ENCODE measurements around the gene SECTM1. TPM values are rescaled to one million over a fixed set of nuclear protein-coding genes. Genes with fewer than 3 reads are reported as not detected.

SECTM1 gene
- polyA plus RNA-seq, 1 experiment: 34.4 TPM

DNA sequence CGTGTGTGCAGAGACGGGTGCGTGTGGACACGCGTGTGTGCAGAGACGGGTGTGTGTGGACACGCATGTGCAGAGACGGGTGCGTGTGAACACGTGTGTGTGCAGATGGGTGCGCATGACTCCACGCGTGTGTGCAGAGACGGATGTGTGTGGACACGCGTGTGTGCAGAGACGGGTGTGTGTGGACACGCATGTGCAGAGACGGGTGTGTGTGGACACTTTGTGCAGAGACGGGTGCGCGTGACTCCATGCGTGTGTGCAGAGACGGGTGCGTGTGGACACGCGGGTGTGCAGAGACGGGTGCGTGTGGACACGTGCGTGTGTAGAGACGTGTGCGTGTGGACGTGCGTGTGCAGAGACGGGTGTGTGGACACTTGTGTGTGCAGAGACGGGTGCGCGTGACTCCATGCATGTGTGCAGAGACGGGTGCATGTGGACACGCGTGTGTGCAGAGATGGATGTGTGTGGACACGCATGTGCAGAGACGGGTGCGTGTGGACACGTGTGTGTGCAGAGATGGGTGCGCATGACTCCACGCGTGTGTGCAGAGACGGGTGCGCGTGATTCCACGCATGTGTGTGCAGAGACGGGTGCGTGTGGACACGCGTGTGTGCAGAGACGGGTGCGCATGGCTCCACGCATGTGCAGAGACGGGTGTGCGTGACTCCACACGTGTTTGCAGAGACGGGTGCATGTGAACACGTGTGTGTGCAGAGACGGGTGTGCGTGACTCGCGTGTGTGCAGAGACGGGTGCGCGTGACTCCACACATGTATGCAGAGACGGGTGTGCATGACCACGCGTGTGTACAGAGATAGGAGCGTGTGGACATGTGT is 14.6 kb downstream of the SECTM1 start:
- no peak for DNase-seq (ENCODE audit: low read depth)
- ChIA-PET CTCF (no interaction called here), POLR2A (no interaction called here)
- H3K4me3 ChIP-seq (ENCODE audit: low read depth, low read length): no peak overlapping the region
- TF ChIP-seq, protein P1, sequence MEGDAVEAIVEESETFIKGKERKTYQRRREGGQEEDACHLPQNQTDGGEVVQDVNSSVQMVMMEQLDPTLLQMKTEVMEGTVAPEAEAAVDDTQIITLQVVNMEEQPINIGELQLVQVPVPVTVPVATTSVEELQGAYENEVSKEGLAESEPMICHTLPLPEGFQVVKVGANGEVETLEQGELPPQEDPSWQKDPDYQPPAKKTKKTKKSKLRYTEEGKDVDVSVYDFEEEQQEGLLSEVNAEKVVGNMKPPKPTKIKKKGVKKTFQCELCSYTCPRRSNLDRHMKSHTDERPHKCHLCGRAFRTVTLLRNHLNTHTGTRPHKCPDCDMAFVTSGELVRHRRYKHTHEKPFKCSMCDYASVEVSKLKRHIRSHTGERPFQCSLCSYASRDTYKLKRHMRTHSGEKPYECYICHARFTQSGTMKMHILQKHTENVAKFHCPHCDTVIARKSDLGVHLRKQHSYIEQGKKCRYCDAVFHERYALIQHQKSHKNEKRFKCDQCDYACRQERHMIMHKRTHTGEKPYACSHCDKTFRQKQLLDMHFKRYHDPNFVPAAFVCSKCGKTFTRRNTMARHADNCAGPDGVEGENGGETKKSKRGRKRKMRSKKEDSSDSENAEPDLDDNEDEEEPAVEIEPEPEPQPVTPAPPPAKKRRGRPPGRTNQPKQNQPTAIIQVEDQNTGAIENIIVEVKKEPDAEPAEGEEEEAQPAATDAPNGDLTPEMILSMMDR (IDR thresholded peaks at IDR 0.05; ENCODE audit: insufficient read depth, low read depth, low read length): no peak
- peaks cover 9% of the 10 kb centered on the region for H3K27me3 ChIP-seq (ENCODE audit: control insufficient read depth, insufficient read depth, low read length)
- H3K36me3 ChIP-seq (ENCODE audit: control insufficient read depth, insufficient read depth, low read length): no peaks in the 10 kb centered on the region

DNA sequence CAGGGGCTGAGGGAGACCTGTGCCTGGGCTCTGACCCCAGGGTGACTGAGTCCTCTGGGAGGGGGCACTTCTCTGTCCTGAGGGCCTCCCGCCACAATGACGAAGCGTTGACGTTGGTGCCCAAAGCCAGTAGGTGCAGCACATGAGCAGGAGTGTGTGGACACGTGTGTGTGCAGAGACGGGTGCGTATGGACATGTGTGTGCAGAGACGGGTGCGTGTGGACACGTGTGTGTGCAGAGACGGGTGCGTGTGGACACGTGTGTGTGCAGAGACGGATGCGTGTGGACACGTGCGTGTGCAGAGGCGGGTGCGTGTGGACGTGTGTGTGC is 15.4 kb downstream of the SECTM1 start:
- ChIA-PET POLR2A (no interaction called here), CTCF (interaction anchor here (1.4 to 1.9 kb wide), 2 partner anchors 14 to 17 kb away, joined by 3 to 11 read pairs; no protein-coding TSS in a partner anchor)
- DNase-seq (ENCODE audit: low read depth): no peak
- no peaks in the 10 kb centered on the region for H3K36me3 ChIP-seq (ENCODE audit: control insufficient read depth, insufficient read depth, low read length)
- H3K4me3 ChIP-seq (ENCODE audit: low read depth, low read length): no peak overlapping the region
- TF ChIP-seq, protein P1 (IDR thresholded peaks at IDR 0.05; ENCODE audit: insufficient read depth, low read depth, low read length): no peak
- H3K27me3 ChIP-seq (ENCODE audit: control insufficient read depth, insufficient read depth, low read length): peaks cover 9% of the 10 kb centered on the region

DNA sequence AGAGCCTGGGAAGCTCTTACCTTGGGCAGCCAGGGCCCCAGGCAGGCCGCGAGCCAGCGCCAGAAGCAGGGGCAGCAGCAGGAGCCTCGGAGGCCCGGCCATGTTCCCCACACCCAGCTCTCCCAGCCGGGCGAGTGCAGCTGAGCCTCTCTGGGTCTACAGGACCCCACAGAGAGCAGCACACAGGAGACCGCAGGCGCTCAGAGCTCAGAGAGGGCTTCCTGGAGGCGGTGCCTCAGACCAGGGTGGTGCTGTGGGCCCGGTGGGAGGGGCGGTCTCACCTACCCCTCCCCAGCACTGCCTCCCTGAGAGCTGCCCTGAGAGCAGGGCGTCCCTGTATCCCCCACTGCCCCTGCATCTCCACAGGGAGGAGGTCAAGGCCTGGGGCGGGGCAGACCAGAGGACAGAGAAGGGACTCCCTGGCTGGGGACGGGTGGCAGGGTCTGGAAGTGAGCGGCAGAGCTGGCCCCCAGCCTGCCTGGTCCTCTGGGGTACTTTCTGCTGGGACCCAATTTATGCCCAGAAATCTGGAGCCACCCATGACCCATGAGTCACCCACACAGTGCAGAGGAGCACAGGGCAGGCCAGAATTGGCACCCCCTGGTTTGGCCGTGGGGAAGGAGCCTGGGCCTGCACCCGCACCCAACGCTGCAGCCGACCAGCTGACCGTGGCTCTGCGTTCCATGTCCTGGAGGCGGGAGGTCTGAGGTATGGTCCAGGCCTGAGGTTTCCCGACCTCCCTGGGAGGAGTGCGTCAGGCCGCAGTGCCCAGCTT is 16.0 kb downstream of the SECTM1 start, which contains the start of gene CD7:
Gene CD7 (minus strand): TSS at position 215 of the 775 bp plus-strand sequence. CDS start 113 bp downstream, at position 102.
- POLR2A ChIA-PET: no interaction called here
- Histone ChIP-seq H3K4me3 (ENCODE audit: low read depth, low read length) (no peak within 1 kb of the TSS), H3K36me3 (ENCODE audit: control insufficient read depth, insufficient read depth, low read length) (no peaks in the 10 kb centered on the region), H3K27me3 (ENCODE audit: control insufficient read depth, insufficient read depth, low read length) (peaks cover 9% of the 10 kb centered on the region)
- TF ChIP-seq, protein P1 (IDR thresholded peaks at IDR 0.05; ENCODE audit: insufficient read depth, low read depth, low read length): no peak
- CTCF ChIA-PET: interaction anchor here (1.4 to 1.9 kb wide), 2 partner anchors 13 to 16 kb away, joined by 3 to 11 read pairs; no protein-coding TSS in a partner anchor
- no peak for DNase-seq (ENCODE audit: low read depth)

DNA sequence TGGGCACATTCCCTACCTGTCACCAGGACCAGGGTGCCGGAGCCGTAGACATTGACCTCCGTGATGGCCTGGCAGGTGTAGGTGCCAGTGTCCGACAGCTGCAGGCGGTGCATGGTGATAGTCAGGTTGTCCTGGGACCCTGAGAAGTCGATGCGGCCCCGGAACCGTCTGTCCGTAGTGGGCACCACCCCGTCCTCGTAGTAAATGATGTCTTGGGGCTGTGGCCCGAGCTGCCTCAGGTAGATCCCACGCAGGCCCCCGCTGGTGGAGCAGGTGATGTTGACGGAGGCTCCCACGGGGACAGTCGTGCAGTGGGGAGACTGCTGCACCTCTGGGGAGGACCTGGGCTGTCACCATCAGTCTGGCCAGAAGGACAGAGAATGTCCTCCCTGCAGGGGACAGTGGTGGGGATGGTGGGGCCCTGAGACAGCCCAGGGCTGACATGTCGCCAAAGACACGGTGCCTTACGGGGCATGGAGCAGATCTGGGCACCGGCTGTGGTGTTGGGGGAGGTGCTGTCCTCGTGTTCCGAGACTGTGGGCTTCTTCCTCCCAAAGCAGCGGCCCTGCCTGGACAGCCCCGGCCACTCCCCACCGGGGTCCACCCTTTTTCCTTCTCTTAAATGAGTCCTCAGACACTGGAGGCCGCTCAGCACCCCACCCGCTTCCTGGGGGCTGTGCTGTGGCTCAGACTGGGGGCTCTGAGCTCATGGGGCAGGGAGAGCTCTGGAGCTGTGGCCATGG is 16.7 kb downstream of the SECTM1 start:
- TF ChIP-seq, protein P1 (IDR thresholded peaks at IDR 0.05; ENCODE audit: insufficient read depth, low read depth, low read length): no peak
- ChIA-PET CTCF (interaction anchor here (1.4 to 1.9 kb wide), 2 partner anchors 12 to 16 kb away, joined by 3 to 11 read pairs; no protein-coding TSS in a partner anchor), POLR2A (no interaction called here)
- no peaks in the 10 kb centered on the region for H3K36me3 ChIP-seq (ENCODE audit: control insufficient read depth, insufficient read depth, low read length)
- H3K27me3 ChIP-seq (ENCODE audit: control insufficient read depth, insufficient read depth, low read length): peaks cover 9% of the 10 kb centered on the region
- DNase-seq (ENCODE audit: low read depth): no peak
- no peak overlapping the region for H3K4me3 ChIP-seq (ENCODE audit: low read depth, low read length)

Measured in BJ (cell line).